Measurements from ENCODE around the gene CIB1.

CIB1 gene

GRCh38 chr15:90268415-90268814, 34.7 kb upstream of the CIB1 start:
- H3K4me1 ChIP-seq (ENCODE audit: control extremely low read depth in 1 of 4, control insufficient read depth in 4 of 4, insufficient read depth in 4 of 4, low read length in 3 of 4), result peaks cover 21 to 36% (median 33%) of the 10 kb centered on the region in 4 experiments

GRCh38 chr15:90266485-90266884, 32.7 kb upstream of the CIB1 start:
- Histone ChIP-seq H3K27me3 (replicated peaks in 2 of 5; ENCODE audit: control insufficient read depth in 4 of 5, insufficient read depth in 5 of 5, low read length in 4 of 5) (no peaks in the 10 kb centered on the region), H3K4me1 (ENCODE audit: control extremely low read depth in 1 of 4, control insufficient read depth in 4 of 4, insufficient read depth in 4 of 4, low read length in 3 of 4) (peaks cover 21 to 36% (median 33%) of the 10 kb centered on the region in 4 experiments), H3K4me3 (ENCODE audit: control insufficient read depth in 1 of 7, extremely low read depth in 1 of 7, insufficient read depth in 4 of 7, low read depth in 2 of 7, low read length in 6 of 7) (peak overlapping the region; percentile 63 to 93 (median 84)), H3K36me3 (ENCODE audit: control insufficient read depth in 4 of 4, insufficient read depth in 4 of 4, low read length in 3 of 4) (peaks cover 6 to 30% (median 20%) of the 10 kb centered on the region in 4 experiments), H3K9me3 (ENCODE audit: control extremely low read depth in 1 of 5, control insufficient read depth in 4 of 5, insufficient read depth in 2 of 5, low read depth in 1 of 5, low read length in 4 of 5) (no peaks in the 10 kb centered on the region), H3K27ac (ENCODE audit: insufficient read depth in 1 of 2, low read depth in 1 of 2, low read length in 2 of 2, poor library complexity in 1 of 2, severe bottlenecking in 2 of 2) (peak overlapping the region; percentile 87 to 94)
- peak in 2 of 3 donors; percentile 30 to 41 for DNase-seq
- no CpG with 5 or more reads among the region's 15 CpGs for WGBS (ENCODE audit: insufficient coverage)
- CTCF ChIA-PET, result interaction anchor here (1.4 kb wide), 1 partner anchor 45 kb away, joined by 4 read pairs; no protein-coding TSS in a partner anchor
- POLR2A ChIA-PET, result interaction anchor here (1.0 to 1.2 kb wide), 2 partner anchors 11 to 33 kb away, joined by 3 to 4 read pairs; partner anchors contain the start of genes CIB1 and GDPGP1

More at GRCh38 chr15:90268415-90268814, 34.7 kb upstream of the CIB1 start:
- H3K4me3 ChIP-seq (ENCODE audit: control insufficient read depth in 1 of 7, extremely low read depth in 1 of 7, insufficient read depth in 4 of 7, low read depth in 2 of 7, low read length in 6 of 7), result no peak overlapping the region
- WGBS (ENCODE audit: insufficient coverage), result no CpG with 5 or more reads among the region's 1 CpG
- no peak for DNase-seq
- H3K9me3 ChIP-seq (ENCODE audit: control extremely low read depth in 1 of 5, control insufficient read depth in 4 of 5, insufficient read depth in 2 of 5, low read depth in 1 of 5, low read length in 4 of 5), result no peaks in the 10 kb centered on the region
- H3K27ac ChIP-seq (ENCODE audit: insufficient read depth in 1 of 2, low read depth in 1 of 2, low read length in 2 of 2, poor library complexity in 1 of 2, severe bottlenecking in 2 of 2), result no peak overlapping the region
- H3K27me3 ChIP-seq (replicated peaks in 2 of 5; ENCODE audit: control insufficient read depth in 4 of 5, insufficient read depth in 5 of 5, low read length in 4 of 5), result no peaks in the 10 kb centered on the region
- CTCF ChIA-PET, result interaction anchor here (0.9 to 1.3 kb wide), 3 partner anchors 12 to 125 kb away, joined by 3 to 4 read pairs (median 4); no protein-coding TSS in a partner anchor
- POLR2A ChIA-PET, result interaction anchor here (0.5 kb wide), 1 partner anchor 613 kb away, joined by 3 read pairs; the partner anchor contains the start of gene KIF7
- H3K36me3 ChIP-seq (ENCODE audit: control insufficient read depth in 4 of 4, insufficient read depth in 4 of 4, low read length in 3 of 4), result peaks cover 18 to 47% (median 32%) of the 10 kb centered on the region in 4 experiments

- Histone ChIP-seq H3K36me3 (ENCODE audit: control insufficient read depth in 4 of 4, insufficient read depth in 4 of 4, low read length in 3 of 4) (peaks cover 5 to 26% (median 18%) of the 10 kb centered on the region in 4 experiments), H3K27ac (ENCODE audit: insufficient read depth in 1 of 2, low read depth in 1 of 2, low read length in 2 of 2, poor library complexity in 1 of 2, severe bottlenecking in 2 of 2) (peak overlapping the region; percentile 87 to 94), H3K4me1 (ENCODE audit: control extremely low read depth in 1 of 4, control insufficient read depth in 4 of 4, insufficient read depth in 4 of 4, low read length in 3 of 4) (peaks cover 21 to 36% (median 33%) of the 10 kb centered on the region in 4 experiments), H3K27me3 (replicated peaks in 2 of 5; ENCODE audit: control insufficient read depth in 4 of 5, insufficient read depth in 5 of 5, low read length in 4 of 5) (no peaks in the 10 kb centered on the region), H3K9me3 (ENCODE audit: control extremely low read depth in 1 of 5, control insufficient read depth in 4 of 5, insufficient read depth in 2 of 5, low read depth in 1 of 5, low read length in 4 of 5) (no peaks in the 10 kb centered on the region), H3K4me3 (ENCODE audit: control insufficient read depth in 1 of 7, extremely low read depth in 1 of 7, insufficient read depth in 4 of 7, low read depth in 2 of 7, low read length in 6 of 7) (peak overlapping the region; percentile 63 to 93 (median 84))
- CTCF ChIA-PET, result interaction anchor here (1.4 kb wide), 1 partner anchor 44 kb away, joined by 4 read pairs; no protein-coding TSS in a partner anchor
- POLR2A ChIA-PET, result interaction anchor here (1.0 to 1.2 kb wide), 3 partner anchors 11 to 32 kb away, joined by 3 to 4 read pairs (median 3); partner anchors contain the start of genes CIB1, GDPGP1 and TTLL13
- peak in 1 of 3 donors; percentile 34 for DNase-seq
- WGBS (ENCODE audit: insufficient coverage), result 0% methylated on average over 16 of the region's 16 CpGs
Observed at GRCh38 chr15:90266061-90266431, 32.3 kb upstream of the CIB1 start.

GRCh38 chr15:90265271-90266060, 31.7 kb upstream of the CIB1 start, which contains the start of gene NGRN:
Gene NGRN, plus strand, starts transcription at chr15:90265672. Its CDS starts 41 bp downstream, at chr15:90265713.
- peak; percentile 92 to 97 (median 95) for DNase-seq
- Histone ChIP-seq H3K9me3 (ENCODE audit: control extremely low read depth in 1 of 5, control insufficient read depth in 4 of 5, insufficient read depth in 2 of 5, low read depth in 1 of 5, low read length in 4 of 5) (no peaks in the 10 kb centered on the region), H3K27me3 (replicated peaks in 2 of 5; ENCODE audit: control insufficient read depth in 4 of 5, insufficient read depth in 5 of 5, low read length in 4 of 5) (no peaks in the 10 kb centered on the region), H3K4me1 (ENCODE audit: control extremely low read depth in 1 of 4, control insufficient read depth in 4 of 4, insufficient read depth in 4 of 4, low read length in 3 of 4) (peaks cover 21 to 36% (median 33%) of the 10 kb centered on the region in 4 experiments), H3K4me3 (ENCODE audit: control insufficient read depth in 1 of 7, extremely low read depth in 1 of 7, insufficient read depth in 4 of 7, low read depth in 2 of 7, low read length in 6 of 7) (peak within 1 kb of the TSS; percentile 63 to 93 (median 84)), H3K36me3 (ENCODE audit: control insufficient read depth in 4 of 4, insufficient read depth in 4 of 4, low read length in 3 of 4) (peaks cover 5 to 21% (median 15%) of the 10 kb centered on the region in 4 experiments), H3K27ac (ENCODE audit: insufficient read depth in 1 of 2, low read depth in 1 of 2, low read length in 2 of 2, poor library complexity in 1 of 2, severe bottlenecking in 2 of 2) (peak within 1 kb of the TSS; percentile 87 to 94)
- POLR2A ChIA-PET, result interaction anchor here (1.0 to 1.2 kb wide), 3 partner anchors 10 to 32 kb away, joined by 3 to 4 read pairs (median 3); partner anchors contain the start of genes CIB1, GDPGP1 and TTLL13
- WGBS (ENCODE audit: insufficient coverage), result under 1% methylated on average over 47 of the region's 59 CpGs
- CTCF ChIA-PET, result interaction anchor here (1.4 kb wide), 1 partner anchor 44 kb away, joined by 4 read pairs; no protein-coding TSS in a partner anchor

- peaks cover 21 to 36% (median 33%) of the 10 kb centered on the region in 4 experiments for H3K4me1 ChIP-seq (ENCODE audit: control extremely low read depth in 1 of 4, control insufficient read depth in 4 of 4, insufficient read depth in 4 of 4, low read length in 3 of 4)
- H3K27me3 ChIP-seq (replicated peaks in 2 of 5; ENCODE audit: control insufficient read depth in 4 of 5, insufficient read depth in 5 of 5, low read length in 4 of 5), result no peaks in the 10 kb centered on the region
- H3K9me3 ChIP-seq (ENCODE audit: control extremely low read depth in 1 of 5, control insufficient read depth in 4 of 5, insufficient read depth in 2 of 5, low read depth in 1 of 5, low read length in 4 of 5), result no peaks in the 10 kb centered on the region
- ChIA-PET POLR2A (no interaction called here), CTCF (no interaction called here)
- peak in 2 of 3 donors; percentile 20 to 45 for DNase-seq
- peak overlapping the region in 6 of 7 experiments; percentile 82 to 93 (median 86) for H3K4me3 ChIP-seq (ENCODE audit: control insufficient read depth in 1 of 7, extremely low read depth in 1 of 7, insufficient read depth in 4 of 7, low read depth in 2 of 7, low read length in 6 of 7)
- peak overlapping the region; percentile 87 to 94 for H3K27ac ChIP-seq (ENCODE audit: insufficient read depth in 1 of 2, low read depth in 1 of 2, low read length in 2 of 2, poor library complexity in 1 of 2, severe bottlenecking in 2 of 2)
- H3K36me3 ChIP-seq (ENCODE audit: control insufficient read depth in 4 of 4, insufficient read depth in 4 of 4, low read length in 3 of 4), result peaks cover 5 to 13% (median 9%) of the 10 kb centered on the region in 4 experiments
- WGBS (ENCODE audit: insufficient coverage), result 48% methylated on average over 4 of the region's 4 CpGs
Observed at GRCh38 chr15:90264671-90265070, 30.9 kb upstream of the CIB1 start.

GRCh38 chr15:90262426-90262825, 28.7 kb upstream of the CIB1 start:
- H3K27me3 ChIP-seq (replicated peaks in 2 of 5; ENCODE audit: control insufficient read depth in 4 of 5, insufficient read depth in 5 of 5, low read length in 4 of 5), result no peaks in the 10 kb centered on the region
- CTCF ChIA-PET, result interaction anchor here (1.3 to 1.5 kb wide), 3 partner anchors 13 to 41 kb away, joined by 3 to 5 read pairs (median 3); partner anchors contain the start of gene TTLL13
- H3K27ac ChIP-seq (ENCODE audit: insufficient read depth in 1 of 2, low read depth in 1 of 2, low read length in 2 of 2, poor library complexity in 1 of 2, severe bottlenecking in 2 of 2), result no peak overlapping the region
- peaks cover 0 to under 1% (median under 1%) of the 10 kb centered on the region in 4 experiments for H3K36me3 ChIP-seq (ENCODE audit: control insufficient read depth in 4 of 4, insufficient read depth in 4 of 4, low read length in 3 of 4)
- no peaks in the 10 kb centered on the region for H3K9me3 ChIP-seq (ENCODE audit: control extremely low read depth in 1 of 5, control insufficient read depth in 4 of 5, insufficient read depth in 2 of 5, low read depth in 1 of 5, low read length in 4 of 5)
- DNase-seq, result no peak
- peaks cover 16 to 32% (median 26%) of the 10 kb centered on the region in 4 experiments for H3K4me1 ChIP-seq (ENCODE audit: control extremely low read depth in 1 of 4, control insufficient read depth in 4 of 4, insufficient read depth in 4 of 4, low read length in 3 of 4)
- WGBS (ENCODE audit: insufficient coverage), result 100% methylated on average over 4 of the region's 5 CpGs
- POLR2A ChIA-PET, result no interaction called here
- H3K4me3 ChIP-seq (ENCODE audit: control insufficient read depth in 1 of 7, extremely low read depth in 1 of 7, insufficient read depth in 4 of 7, low read depth in 2 of 7, low read length in 6 of 7), result no peak overlapping the region

All from common myeloid progenitor, CD34-positive (primary cell).